ENCODE results near the gene FAM193A.
"Not testable (repeated sequence)": the region's sequence is repeated elsewhere in the genome, so short reads cannot be mapped to it uniquely, and the experiment has no call there.

Gene FAM193A

DNA sequence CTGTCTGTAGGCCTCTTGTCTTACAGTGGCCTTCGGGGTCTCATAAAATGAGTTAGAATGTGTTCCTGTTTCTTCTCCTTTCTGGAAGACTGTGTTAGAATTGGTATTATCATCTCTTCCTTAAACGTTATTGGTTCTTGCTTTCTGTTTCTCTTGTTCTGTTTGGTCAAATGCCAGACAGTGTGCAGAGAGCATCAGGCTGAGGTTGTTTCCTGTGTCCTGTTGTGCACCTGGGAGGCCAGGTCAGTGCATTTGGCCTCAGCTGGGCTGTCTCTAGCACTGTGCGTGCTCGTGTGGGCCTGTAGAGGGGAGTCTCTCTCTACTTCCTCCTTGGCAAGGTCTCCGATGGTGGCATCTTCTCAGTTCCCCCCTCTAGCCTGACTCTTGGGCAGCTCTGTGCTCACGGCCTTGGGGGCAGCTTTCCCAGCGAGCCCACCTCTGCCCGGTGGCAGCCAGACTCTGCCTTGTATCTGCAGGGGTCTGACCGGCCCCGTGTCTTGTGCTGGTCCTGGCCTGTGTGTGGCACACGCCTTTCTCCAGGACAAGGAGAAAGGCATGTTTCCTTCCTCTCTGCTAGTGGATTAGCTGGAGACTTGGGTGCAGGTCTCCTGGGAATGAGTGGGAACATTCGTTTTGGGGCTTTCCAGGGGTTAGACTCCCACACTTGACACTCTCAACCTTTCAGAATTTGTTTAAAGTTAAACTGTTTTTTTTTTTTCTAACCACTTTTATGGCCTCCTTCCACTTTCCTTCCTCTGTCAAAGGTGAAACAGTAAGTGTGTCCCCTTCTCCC lies 62.3 kb downstream of the FAM193A start:
- H3K27ac ChIP-seq, result no peak overlapping the region
- no peak for DNase-seq (ENCODE audit: low read depth, low spot score)

DNA sequence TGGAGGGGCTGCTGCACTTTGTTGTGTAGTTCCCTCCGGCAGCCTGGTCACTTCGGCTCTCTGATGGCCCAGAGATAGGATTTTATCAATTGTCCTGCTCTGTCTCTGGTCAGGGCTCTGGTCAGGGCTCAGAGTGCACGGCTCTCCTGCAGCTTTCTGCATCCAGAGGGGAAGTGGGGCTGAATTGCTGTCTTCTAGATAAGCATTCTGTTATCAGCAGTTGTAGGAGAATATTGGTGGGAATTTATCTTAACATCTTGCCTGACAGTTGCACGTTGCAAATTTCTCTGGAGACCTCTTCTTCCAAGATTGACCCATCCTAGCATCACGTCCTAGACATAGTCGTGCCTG lies 62.8 kb downstream of the FAM193A start:
- no peak for DNase-seq (ENCODE audit: low read depth, low spot score)
- no peak overlapping the region for H3K27ac ChIP-seq

DNA sequence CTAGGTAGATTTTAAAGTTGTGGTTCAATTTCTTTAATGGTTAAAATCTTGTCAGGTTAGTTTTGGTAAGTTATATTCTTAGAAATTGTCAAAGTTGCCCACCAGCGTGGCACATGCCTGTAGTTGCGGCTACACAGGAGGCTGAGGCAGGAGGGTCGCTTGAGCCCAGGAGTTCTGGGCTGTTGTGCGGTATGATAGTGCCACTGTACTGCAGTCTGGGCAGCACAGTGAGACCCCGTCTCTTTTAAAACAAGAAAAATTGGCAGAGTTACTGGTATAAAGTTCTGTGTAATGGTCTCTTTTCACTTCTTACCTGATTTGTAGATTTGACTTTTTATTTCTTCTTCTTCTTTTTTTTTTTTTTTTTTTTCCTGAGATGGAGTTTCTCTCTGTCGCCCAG lies 64.4 kb downstream of the FAM193A start:
- no peak for DNase-seq (ENCODE audit: low read depth, low spot score)
- no peak overlapping the region for H3K27ac ChIP-seq

DNA sequence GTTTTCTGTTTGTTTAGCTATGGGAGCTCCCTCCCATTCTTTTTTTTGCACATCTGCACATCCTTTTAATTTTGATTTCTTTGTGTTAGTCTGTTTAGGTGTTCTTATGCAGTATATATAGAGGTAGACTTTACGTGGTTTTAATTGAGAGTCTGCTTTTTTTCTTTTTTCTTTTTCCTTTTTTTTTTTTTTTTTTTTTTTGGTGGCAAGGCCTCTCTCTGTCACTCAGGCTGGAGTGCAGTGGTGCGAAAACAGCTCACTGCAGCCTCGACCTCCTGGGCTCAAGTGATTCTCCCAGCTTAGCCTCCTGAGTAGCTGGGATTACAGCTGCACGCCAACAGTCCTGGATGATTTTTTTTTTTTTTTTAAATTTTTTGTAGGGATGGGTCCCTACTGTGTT lies 68.2 kb downstream of the FAM193A start:
- DNase-seq (ENCODE audit: low read depth, low spot score), result no peak
- H3K27ac ChIP-seq, result no peak overlapping the region

DNA sequence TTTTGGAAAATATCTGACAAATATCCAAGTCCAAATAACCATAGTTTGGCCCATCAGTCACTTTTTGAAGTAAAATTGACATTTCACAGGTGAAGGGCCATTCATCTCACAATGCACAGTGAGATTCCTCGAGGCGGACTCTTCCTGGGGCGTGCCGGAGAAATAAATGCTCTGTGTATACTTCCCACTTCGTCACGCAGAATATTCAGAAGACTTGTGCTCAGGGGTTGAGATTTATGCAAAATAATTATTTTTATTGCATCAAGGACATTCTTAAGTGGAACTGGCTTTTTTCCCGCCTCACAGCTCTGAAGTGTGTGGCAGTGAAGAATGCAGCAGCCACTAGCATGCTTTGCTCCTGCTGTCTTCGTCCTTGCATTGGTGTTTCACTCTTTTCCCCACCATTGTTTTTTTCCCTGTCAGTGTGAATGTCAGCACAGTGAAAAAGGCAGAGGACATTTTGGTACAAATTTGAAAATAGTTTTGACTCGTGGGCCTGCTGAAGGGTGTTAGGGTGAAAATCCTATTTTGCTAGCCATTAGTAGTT lies 70.6 kb downstream of the FAM193A start:
- H3K27ac ChIP-seq, result no peak overlapping the region
- DNase-seq (ENCODE audit: low read depth, low spot score), result no peak

DNA sequence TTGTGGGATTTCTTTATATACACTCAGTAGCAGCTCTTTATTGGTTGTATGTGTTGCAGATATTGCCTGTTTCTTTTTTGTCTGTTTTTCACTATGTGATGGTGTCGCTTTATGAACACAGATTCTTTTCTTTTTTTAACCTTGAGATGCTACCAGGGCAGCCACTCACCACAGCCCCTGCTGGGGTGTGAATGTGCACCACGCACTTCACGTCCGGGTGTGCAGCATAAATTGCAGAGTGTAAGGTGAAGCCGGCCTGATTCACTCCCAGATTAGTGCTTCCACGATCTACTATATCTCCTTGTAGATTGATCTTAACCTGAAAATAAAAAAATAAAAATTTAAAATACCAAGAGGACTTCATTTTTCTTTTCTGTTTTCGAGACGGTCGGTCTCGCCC lies 71.4 kb downstream of the FAM193A start:
- H3K27ac ChIP-seq, result no peak overlapping the region
- DNase-seq (ENCODE audit: low read depth, low spot score), result no peak

DNA sequence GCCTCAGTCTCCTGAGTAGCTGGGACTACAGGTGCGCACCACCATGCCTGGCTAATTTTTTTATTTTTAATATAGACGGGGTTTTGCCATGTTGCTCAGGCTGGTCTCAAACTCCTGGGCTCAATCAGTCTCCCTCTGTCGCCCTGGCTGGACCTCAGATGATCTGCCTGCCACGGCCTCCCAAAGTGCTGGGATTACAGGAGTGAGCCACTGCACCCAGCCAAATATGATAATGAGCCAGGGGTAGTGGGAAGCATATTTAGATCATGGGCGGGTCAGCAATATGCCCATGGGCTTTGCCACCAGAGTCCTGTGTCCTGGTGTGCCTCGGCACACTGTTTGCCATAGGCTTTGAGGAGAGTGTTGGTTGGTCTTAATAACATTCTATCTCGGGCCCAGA lies 71.8 kb downstream of the FAM193A start:
- DNase-seq (ENCODE audit: low read depth, low spot score), result no peak
- H3K27ac ChIP-seq, result no peak overlapping the region

DNA sequence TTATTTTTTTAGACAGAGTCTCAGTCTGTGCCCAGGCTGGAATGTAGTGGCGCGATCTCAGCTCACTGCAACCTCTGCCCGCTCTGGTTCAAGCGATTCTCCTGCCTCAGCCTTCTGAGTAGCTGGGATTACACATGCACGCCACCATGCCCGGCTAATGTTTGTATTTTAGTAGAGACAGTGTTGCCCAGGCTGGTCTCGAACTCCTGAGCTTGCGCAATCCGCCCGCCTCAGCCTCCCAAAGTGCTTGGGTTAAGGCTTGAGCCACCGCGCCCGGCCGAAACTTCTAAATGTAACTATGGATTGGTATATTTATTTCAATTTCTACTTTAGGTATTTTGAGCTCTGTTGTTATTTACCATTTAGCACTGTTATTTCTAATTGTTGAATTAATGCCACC lies 79.4 kb downstream of the FAM193A start:
- DNase-seq (ENCODE audit: low read depth, low spot score), result no peak

DNA sequence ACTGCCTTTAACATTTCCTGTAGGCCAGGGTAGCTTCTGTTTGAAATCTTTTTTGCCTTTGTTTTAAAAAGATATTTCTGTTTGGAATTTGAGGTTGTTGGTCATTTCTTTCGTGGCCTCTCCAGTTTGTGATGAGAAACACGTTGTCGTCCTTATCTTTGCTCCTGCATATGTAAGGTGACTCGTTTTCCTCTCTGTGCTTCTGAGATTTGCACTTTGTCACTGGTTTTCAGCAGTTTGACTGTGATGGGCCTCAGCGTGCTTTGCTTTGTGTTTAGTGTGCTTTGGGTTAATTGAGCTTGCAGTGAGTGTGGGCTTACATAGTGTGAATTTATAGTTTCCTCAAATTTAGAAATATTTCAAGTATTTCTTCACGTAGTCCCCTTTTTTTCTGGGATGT lies 81.5 kb downstream of the FAM193A start:
- no peak overlapping the region for H3K27ac ChIP-seq
- DNase-seq (ENCODE audit: low read depth, low spot score), result no peak

More for the DNA sequence above, 79.4 kb downstream of the FAM193A start:
- H3K27ac ChIP-seq, result no peak overlapping the region

DNA sequence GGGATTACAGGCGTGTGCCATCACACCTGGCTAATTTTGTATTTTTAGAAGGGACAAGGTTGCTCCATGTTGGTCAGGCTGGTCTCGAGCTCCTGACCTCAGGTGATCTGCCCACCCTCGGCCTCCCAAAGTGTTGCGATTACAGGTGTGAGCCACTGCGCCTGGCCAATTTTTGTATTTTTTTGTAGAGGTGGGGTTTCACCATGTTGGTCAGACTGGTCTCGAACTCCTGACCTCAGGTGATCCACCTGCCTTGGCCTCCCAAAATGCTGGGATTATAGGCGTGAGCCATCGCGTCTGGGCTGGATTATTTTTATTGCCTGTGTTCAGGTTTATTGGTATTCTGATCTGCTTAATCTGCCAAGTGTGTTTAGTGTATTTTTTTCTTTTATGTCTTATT lies 82.3 kb downstream of the FAM193A start:
- not testable (repeated sequence) for H3K27ac ChIP-seq; DNase-seq (ENCODE audit: low read depth, low spot score)

DNA sequence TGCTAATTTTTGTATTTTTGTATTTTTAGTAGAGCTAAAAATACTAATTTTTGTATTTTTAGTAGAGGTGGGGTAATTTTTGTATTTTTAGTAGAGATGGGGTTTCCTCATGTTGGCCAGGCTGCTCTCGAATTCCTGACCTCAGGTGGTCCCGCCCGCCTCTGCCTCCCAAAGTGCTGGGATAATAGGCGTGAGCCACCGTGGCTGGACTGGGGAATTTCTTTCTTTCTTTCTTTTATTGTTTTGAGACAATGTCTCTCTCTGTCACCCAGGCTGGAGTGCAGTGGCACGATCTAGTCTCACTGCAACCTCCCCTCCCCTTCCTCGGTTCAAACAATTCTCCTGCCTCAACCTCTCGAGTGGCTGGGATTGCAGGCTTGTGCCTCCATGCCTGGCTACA lies 83.0 kb downstream of the FAM193A start:
- no peak for DNase-seq (ENCODE audit: low read depth, low spot score)
- H3K27ac ChIP-seq, result no peak overlapping the region

DNA sequence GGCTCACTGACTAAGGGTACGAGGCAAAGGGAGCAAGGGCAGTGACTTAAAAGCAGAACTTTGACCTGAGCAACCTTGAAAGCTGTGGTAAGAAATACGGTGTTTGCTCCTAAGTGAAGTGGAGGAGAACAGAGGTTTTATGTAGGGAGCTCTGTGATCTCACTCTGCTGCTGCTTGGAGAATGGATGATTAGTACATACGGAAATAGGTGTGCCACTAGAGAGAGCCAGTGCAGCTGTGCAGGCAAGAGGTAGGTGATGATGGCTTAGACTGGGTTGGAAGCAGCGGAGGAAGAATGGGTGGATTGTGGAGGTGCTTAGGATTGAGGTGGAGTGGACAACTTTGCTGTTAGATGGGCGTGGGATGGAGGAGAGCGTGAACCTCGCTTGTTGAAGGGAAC lies 85.0 kb downstream of the FAM193A start:
- H3K27ac ChIP-seq, result no peak overlapping the region
- DNase-seq (ENCODE audit: low read depth, low spot score), result no peak

DNA sequence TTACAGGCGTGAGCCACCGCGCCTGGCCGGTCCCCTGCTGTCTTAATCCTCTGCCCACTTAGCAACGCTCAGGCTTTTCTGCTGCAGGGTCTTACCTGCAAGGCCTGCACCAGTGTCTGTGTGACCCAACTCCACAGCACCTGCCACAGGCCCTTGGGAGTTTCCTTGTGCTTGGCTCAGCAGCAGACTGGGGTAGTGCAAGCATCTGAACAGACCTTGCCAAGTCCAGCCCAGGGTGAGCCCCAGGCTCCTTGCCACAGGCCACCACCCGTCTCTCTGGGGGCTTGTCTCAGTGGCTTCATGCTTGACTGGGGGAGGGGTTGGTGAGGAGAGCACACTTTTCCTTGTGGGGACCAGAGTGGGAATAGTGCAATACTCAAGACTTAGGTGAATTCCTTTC lies 87.0 kb downstream of the FAM193A start:
- no peak for DNase-seq (ENCODE audit: low read depth, low spot score)
- H3K27ac ChIP-seq, result no peak overlapping the region

DNA sequence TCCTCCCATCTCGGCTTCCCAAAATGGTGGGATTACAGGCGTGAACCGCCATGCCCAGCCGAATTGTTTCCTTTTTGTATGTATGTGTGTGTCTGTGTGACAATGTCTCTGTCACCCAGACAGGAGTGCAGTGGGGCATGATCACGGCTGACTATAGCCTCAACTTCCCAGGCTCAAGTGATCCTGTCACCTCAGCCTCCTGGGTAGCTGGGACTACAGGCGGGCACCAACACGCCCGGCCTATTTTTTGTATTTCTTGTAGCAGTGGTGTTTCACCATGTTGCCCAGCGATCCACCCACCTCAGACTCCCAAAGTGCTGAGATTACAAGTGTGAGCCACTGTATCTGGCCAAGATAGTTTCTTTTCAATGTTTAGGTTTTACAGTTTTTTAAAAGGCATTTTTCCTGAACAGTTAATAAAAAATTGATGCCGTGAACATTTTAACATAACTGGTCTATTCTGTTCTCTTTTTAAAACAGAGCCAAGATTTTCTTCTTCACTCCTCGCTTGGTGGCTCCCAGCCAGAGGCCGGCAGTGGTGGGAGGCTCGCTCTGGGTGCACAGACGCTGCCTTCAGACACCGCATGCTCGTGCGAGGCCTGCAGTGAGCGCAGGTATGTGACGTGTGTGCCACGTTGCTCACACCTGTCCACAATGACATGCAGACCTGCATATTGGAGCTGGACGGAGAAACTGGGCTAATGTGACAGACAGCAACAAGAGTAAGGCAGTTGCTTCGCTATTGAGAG lies 88.5 kb downstream of the FAM193A start:
- DNase-seq (ENCODE audit: low read depth, low spot score), result peak; percentile 6
- no peak overlapping the region for H3K27ac ChIP-seq

DNA sequence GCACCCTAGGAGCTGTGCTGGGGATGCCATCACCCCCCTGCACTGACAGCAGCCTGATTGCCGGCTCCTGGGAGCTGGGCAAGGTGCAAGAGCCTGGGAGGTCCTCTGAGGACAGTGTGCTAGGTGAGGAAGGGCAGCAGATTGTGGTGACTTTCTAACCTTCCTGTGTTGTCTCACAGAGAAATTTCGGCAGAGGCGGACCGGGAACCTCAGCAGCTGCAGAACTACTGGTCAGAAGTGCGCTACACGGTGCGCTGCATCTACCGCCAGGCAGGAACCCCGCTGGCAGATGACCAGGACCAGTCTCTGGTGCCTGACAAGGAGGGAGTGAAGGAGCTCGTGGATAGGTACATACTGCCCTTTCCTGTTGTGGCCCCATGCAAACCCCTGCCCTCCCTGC lies 89.8 kb downstream of the FAM193A start:
- DNase-seq (ENCODE audit: low read depth, low spot score), result no peak
- no peak overlapping the region for H3K27ac ChIP-seq

DNA sequence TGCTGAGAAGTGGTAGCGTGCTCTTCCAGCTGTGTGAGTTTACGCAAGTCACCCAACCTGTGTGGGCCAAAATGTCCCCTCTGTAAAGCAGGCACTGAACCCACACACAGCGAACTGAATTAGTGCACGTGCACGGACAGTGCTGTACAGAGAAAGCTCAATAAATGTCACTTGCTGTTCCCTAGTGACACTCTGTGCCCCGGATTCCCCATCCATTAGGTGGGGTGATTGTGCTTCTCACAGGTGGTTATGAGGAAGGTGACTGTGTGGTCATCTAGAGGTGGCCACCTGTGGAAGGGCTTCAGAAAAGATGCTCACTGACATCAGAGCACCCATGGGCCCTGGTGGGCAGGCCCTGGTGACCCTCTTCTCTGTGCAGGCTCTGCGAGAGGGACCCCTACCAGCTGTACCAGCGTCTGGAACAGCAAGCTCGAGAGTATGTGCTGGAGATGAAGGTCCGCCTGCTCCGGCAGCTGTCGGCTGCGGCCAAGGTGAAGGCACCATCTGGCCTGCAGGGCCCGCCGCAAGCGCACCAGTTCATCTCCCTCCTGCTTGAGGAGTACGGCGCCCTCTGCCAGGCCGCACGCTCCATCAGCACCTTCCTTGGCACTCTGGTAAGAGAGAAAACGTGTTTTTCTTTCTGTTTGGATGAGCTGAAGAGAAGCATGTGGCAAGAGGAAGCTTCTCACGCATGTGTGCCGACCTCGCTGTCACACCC lies 94.3 kb downstream of the FAM193A start:
- no peak overlapping the region for H3K27ac ChIP-seq
- DNase-seq (ENCODE audit: low read depth, low spot score), result no peak

DNA sequence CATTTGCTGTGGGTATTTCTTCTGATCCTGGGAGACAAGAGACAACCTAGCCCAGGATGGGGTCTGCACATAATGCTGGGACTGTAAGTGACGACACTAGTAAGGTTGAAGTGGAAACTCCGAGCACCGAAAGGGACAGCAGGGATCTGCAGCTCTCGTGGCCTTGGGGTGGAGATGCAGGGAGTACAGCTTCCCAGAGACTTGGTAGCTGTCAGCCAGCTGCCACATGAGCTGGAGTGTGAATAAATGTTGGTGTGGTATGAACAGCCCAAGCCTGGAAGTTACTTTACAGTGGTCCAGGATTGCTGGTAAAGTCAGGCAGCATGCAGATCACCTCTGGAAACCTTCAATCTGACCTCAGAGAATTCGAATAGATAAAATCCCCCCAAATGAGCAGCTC lies 97.6 kb downstream of the FAM193A start:
- DNase-seq (ENCODE audit: low read depth, low spot score), result no peak

DNA sequence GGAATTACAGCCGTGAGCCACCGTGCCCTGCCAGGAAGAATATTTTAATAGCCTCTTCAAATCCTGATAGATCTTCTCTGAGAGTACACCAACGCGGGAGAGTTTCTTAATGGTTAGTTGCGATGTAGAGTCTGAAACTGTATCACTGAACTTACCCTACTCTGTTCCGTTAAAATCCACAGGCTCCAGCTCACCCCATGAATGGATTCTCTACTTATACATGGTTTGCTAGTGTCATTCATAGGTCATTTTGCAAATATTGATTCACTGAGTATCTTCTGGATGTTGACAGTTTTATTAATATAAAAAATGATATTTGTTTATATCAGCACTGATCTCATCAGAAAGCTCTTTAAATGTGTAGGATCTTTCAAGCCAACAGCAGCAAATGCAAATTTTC lies 99.9 kb downstream of the FAM193A start:
- no peak overlapping the region for H3K27ac ChIP-seq
- no peak for DNase-seq (ENCODE audit: low read depth, low spot score)

More for the DNA sequence above, 97.6 kb downstream of the FAM193A start:
- no peak overlapping the region for H3K27ac ChIP-seq

DNA sequence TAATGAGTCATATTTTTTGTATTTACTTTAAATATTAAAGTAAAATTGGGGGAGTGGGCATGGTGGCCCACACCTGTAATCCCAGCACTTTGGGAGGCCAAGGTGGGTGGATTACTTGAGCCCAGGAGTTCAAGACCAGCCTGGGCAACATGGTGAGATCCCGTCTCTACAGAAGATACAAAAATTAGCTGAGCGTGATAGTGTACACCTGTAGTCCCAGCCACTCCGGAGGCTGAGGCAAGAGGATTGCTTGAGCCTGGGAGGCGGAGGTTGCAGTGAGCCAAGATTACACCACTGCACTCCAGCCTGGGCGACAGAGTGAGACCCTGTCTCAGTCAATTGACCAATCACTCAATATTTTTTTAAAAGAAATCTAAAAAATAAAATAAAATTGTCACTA lies 100.5 kb downstream of the FAM193A start:
- not testable (repeated sequence) for H3K27ac ChIP-seq; DNase-seq (ENCODE audit: low read depth, low spot score)

DNA sequence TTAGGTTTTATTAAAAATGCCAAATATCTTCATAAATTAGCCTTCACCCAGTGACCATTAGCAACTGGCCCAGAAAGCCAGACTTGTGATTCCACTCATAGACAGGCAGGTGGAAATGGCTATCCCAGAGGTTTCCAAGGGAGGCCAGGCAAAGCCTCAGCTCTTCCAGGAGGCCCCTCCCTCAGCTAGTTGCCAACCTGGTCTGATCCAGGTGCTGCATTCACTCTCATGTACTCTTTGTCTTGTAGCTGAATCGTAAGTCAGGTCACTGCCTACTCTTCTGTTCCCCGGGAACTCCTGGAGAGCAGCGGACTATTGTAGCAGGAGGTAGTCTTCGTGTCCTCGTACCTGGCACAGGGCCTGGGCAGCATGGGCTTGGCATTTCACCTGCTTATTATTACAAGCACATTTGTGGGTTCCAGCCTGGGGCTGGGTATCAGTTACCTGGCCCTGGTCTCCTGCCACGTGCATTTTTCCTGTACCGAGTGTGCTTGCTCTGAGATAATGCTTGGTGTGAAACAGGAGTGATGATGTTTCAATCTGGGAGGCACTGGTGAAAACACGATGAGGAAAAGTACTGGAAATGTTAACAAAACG lies 101.6 kb downstream of the FAM193A start:
- no peak overlapping the region for H3K27ac ChIP-seq
- DNase-seq (ENCODE audit: low read depth, low spot score), result no peak

DNA sequence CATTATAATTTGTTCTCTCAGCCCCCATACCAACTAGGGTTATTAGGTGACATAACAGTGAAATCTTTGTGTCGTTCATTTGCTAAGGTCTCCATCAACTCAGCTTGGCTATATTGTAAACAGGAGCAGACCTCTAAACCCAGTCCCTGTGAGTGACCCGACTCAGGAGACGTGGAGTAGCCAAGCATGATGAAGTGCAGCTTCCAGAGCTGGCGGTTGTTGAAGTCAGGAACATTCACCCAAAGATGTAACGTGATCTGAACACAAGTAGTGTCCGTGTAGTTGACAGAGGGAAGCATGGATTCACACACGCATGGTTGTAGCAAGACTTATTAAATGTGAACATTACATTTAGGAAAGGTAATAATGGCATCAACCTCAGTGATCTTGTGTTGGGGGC lies 102.3 kb downstream of the FAM193A start:
- no peak for DNase-seq (ENCODE audit: low read depth, low spot score)
- no peak overlapping the region for H3K27ac ChIP-seq

All from epithelial cell of prostate (primary cell).